ENCODE results near the gene SLC38A10. TPM values are rescaled to one million over a fixed set of nuclear protein-coding genes. Genes with fewer than 3 reads are reported as not detected.
A peak's percentile ranks its signal among the peaks of the same experiment; 100 is the strongest.

Gene SLC38A10
- total and polyA plus RNA-seq, 2 of the 13 experiments (the other 11 are each of a cell fraction or from before 2014, with no cell fraction given): 23.4 to 55.8 TPM

- TF ChIP-seq ZBTB49 (CRISPR knock-in tag; IDR thresholded peaks at IDR 0.05; ENCODE audit: borderline replicate concordance): no peak
- TF ChIP-seq ZNF3 (CRISPR knock-in tag; IDR thresholded peaks at IDR 0.05): no peak
- TF ChIP-seq SRF (IDR thresholded peaks at IDR 0.05; ENCODE audit: low read depth, low read length): no peak
- TF ChIP-seq SRSF4 (IDR thresholded peaks at IDR 0.05; ENCODE audit: low read depth, low read length, poor library complexity, severe bottlenecking): no peak
- no peak for TF ChIP-seq MYC (CRISPR knock-in tag; IDR thresholded peaks at IDR 0.05; ENCODE audit: borderline replicate concordance)
- TF ChIP-seq XBP1 (CRISPR knock-in tag; IDR thresholded peaks at IDR 0.05): no peak
- no peak for TF ChIP-seq SRSF1 (optimal IDR thresholded peaks at IDR 0.05; ENCODE audit: low read depth, low read length)
- no peak for TF ChIP-seq ZNF441 (CRISPR knock-in tag; IDR thresholded peaks at IDR 0.05; ENCODE audit: borderline replicate concordance)
- no peak for TF ChIP-seq EEA1 (CRISPR knock-in tag; IDR thresholded peaks at IDR 0.05; ENCODE audit: borderline replicate concordance)
- TF ChIP-seq MAFK (conservative IDR thresholded peaks at IDR 0.05 in 1 of 2, IDR thresholded peaks at IDR 0.05 in 1 of 2; ENCODE audit: low read length in 2 of 2): no peak
- no peak for TF ChIP-seq TFAP4 (IDR thresholded peaks at IDR 0.05; ENCODE audit: borderline replicate concordance, low read depth)
- 0 out of 2 replicates have a peak, but pooled peaks have one; percentile 17 for TF ChIP-seq FOXJ3 (CRISPR knock-in tag; IDR thresholded peaks at IDR 0.05; ENCODE audit: borderline replicate concordance)
- peak; percentile 80 for TF ChIP-seq KDM2A (CRISPR knock-in tag; IDR thresholded peaks at IDR 0.05; ENCODE audit: borderline replicate concordance, low read depth)
- TF ChIP-seq ZBTB26 (CRISPR knock-in tag; IDR thresholded peaks at IDR 0.05; ENCODE audit: borderline replicate concordance): no peak
- TF ChIP-seq ZNF704 (CRISPR knock-in tag; IDR thresholded peaks at IDR 0.05; ENCODE audit: borderline replicate concordance): no peak
- TF ChIP-seq ZFP37 (CRISPR knock-in tag; IDR thresholded peaks at IDR 0.05; ENCODE audit: borderline replicate concordance): no peak
- TF ChIP-seq PBX2 (CRISPR knock-in tag; IDR thresholded peaks at IDR 0.05): no peak
- peak; percentile 11 for TF ChIP-seq ZNF883 (CRISPR knock-in tag; IDR thresholded peaks at IDR 0.05; ENCODE audit: not compliant biosample characterization)
- TF ChIP-seq ZNF577 (CRISPR knock-in tag; IDR thresholded peaks at IDR 0.05; ENCODE audit: borderline replicate concordance, low read depth): no peak
- TF ChIP-seq AGO2 (optimal IDR thresholded peaks at IDR 0.05; ENCODE audit: low read depth, low read length): peak; percentile 98
- TF ChIP-seq SALL2 (CRISPR knock-in tag; IDR thresholded peaks at IDR 0.05): no peak; the same call in 1 of the 2 replicates
- TF ChIP-seq KDM5A (IDR thresholded peaks at IDR 0.05; ENCODE audit: borderline replicate concordance, low read length): no peak
- TF ChIP-seq PCBP1 (IDR thresholded peaks at IDR 0.05; ENCODE audit: borderline replicate concordance, low read depth, low read length): 0 out of 2 replicates have a peak, but pooled peaks have one; percentile 31
Measured at GRCh38 chr17:81244358-81245023, 50.6 kb downstream of the SLC38A10 start (continued).

All from HepG2 (cell line).